Vagina (tissue), 2 donors: ENCODE results near the gene CFAP221. TPM values are rescaled to one million over a fixed set of nuclear protein-coding genes. Genes with fewer than 3 reads are reported as not detected.

Experiments
- DNase-seq, 2 donors: peaks; one replicate each; pipeline ENCODE4 v3.0.0-alpha.2; 2017; ENCODE audit errors: extremely low spot score in 2 of 2
- H3K27ac ChIP-seq: fragments of 200-600 bp; sonication (generic); one replicate; pipeline ENCODE4 v1.5.1; 2019
- H3K27me3 ChIP-seq: fragments of 200-600 bp; sonication (generic); one replicate; pipeline ENCODE4 v1.5.1; 2019
- H3K36me3 ChIP-seq, 2 donors: fragments of 200-600 bp; sonication (generic); one replicate each; pipeline ENCODE4 v1.5.1; 2017 to 2019
- H3K4me1 ChIP-seq: fragments of 200-600 bp; sonication (generic); one replicate; pipeline ENCODE4 v1.5.1; 2019
- H3K4me3 ChIP-seq, 2 donors: fragments of 200-600 bp; sonication (generic); 1 replicate in 1 of 2; 2 replicates in 1 of 2; pipeline ENCODE4 v1.5.1; 2016 to 2019
- H3K9me3 ChIP-seq: fragments of 200-600 bp; sonication (generic); one replicate; pipeline ENCODE4 v1.5.1; 2019
- CTCF ChIP-seq, 3 experiments: fragments of 450-650 bp in 2 of 3; fragments of 200-600 bp in 1 of 3; sonication (generic) in 1 of 3; IDR thresholded peaks; one replicate each; pipeline ENCODE4 v1.5.1; 2017 to 2019; ENCODE audit warnings: antibody characterized with exemption in 3 of 3, mild to moderate bottlenecking in 2 of 3, moderate library complexity in 2 of 3
- POLR2A ChIP-seq, 2 donors: fragments of 450-650 bp; IDR thresholded peaks; one replicate each; pipeline ENCODE4 v1.6.1; 2017; ENCODE audit warnings: antibody characterized with exemption in 2 of 2, mild to moderate bottlenecking in 2 of 2, moderate library complexity in 2 of 2
- POLR2AphosphoS5 ChIP-seq, 2 donors: sonication (generic); formaldehyde crosslinking; IDR thresholded peaks; one replicate each; pipeline ENCODE4 v1.9.0; 2017; ENCODE audit warnings: antibody characterized with exemption in 2 of 2, mild to moderate bottlenecking in 2 of 2, low read depth in 1 of 2; ENCODE audit not compliant: insufficient read depth in 1 of 2
- intact Hi-C: fragments of 100-400 bp; cut with DNase I; formaldehyde crosslinking; loops from one replicate; pipeline ENCODE4 v1.15.1; 2023
- total RNA-seq: library from RNA; depleted of rRNA; stranded (reverse); fragments of >200 nt; gene quantifications from one replicate; pipeline ENCODE4 v1.2.3, GENCODE V29; 2016

CFAP221 gene
- total RNA-seq, 1 donor from 2014 or later, result 3.9 TPM

- Histone ChIP-seq H3K27me3 (no peaks in the 10 kb centered on the region), H3K27ac (no peak overlapping the region), H3K9me3 (no peaks in the 10 kb centered on the region), H3K4me1 (no peaks in the 10 kb centered on the region), H3K36me3 (no peaks in the 10 kb centered on the region), H3K4me3 (no peak overlapping the region)
- DNase-seq, result no peak
- intact Hi-C loops, result no loop called here
- TF ChIP-seq POLR2A (IDR thresholded peaks at IDR 0.05), result no peak
- no peak for TF ChIP-seq CTCF (IDR thresholded peaks at IDR 0.05)
- TF ChIP-seq POLR2AphosphoS5 (IDR thresholded peaks at IDR 0.05; ENCODE audit: insufficient read depth in 1 of 2, low read depth in 1 of 2), result no peak
These were observed 6.6 kb downstream of the CFAP221 start for GRCh38 chr2:119550856-119551255.

GRCh38 chr2:119552902-119553301 is 8.7 kb downstream of the CFAP221 start:
- no peak for DNase-seq
- Histone ChIP-seq H3K27me3 (no peaks in the 10 kb centered on the region), H3K36me3 (no peaks in the 10 kb centered on the region), H3K4me1 (no peaks in the 10 kb centered on the region), H3K9me3 (no peaks in the 10 kb centered on the region), H3K27ac (no peak overlapping the region), H3K4me3 (no peak overlapping the region)
- intact Hi-C loops, result no loop called here
- no peak for TF ChIP-seq CTCF (IDR thresholded peaks at IDR 0.05)

- no peak overlapping the region for H3K4me3 ChIP-seq
- no peak for DNase-seq
- intact Hi-C loops, result no loop called here
- H3K4me1 ChIP-seq, result no peaks in the 10 kb centered on the region
- no peaks in the 10 kb centered on the region for H3K9me3 ChIP-seq
- no peak overlapping the region for H3K27ac ChIP-seq
- no peak for TF ChIP-seq CTCF (IDR thresholded peaks at IDR 0.05)
- no peak for TF ChIP-seq POLR2AphosphoS5 (IDR thresholded peaks at IDR 0.05; ENCODE audit: insufficient read depth in 1 of 2, low read depth in 1 of 2)
- TF ChIP-seq POLR2A (IDR thresholded peaks at IDR 0.05), result no peak
- H3K27me3 ChIP-seq, result no peaks in the 10 kb centered on the region
- H3K36me3 ChIP-seq, result no peaks in the 10 kb centered on the region
These were observed 9.6 kb downstream of the CFAP221 start for GRCh38 chr2:119553687-119554344.

GRCh38 chr2:119565481-119565880 is 21.2 kb downstream of the CFAP221 start:
- H3K36me3 ChIP-seq, result no peaks in the 10 kb centered on the region
- TF ChIP-seq POLR2A (IDR thresholded peaks at IDR 0.05) (no peak), CTCF (IDR thresholded peaks at IDR 0.05) (no peak), POLR2AphosphoS5 (IDR thresholded peaks at IDR 0.05; ENCODE audit: insufficient read depth in 1 of 2, low read depth in 1 of 2) (no peak)
- no peak overlapping the region for H3K27ac ChIP-seq
- intact Hi-C loops, result no loop called here
- no peaks in the 10 kb centered on the region for H3K9me3 ChIP-seq
- no peak for DNase-seq
- H3K27me3 ChIP-seq, result no peaks in the 10 kb centered on the region
- H3K4me1 ChIP-seq, result no peaks in the 10 kb centered on the region
- H3K4me3 ChIP-seq, result no peak overlapping the region

- no peak overlapping the region for H3K27ac ChIP-seq
- DNase-seq, result no peak
- TF ChIP-seq POLR2A (IDR thresholded peaks at IDR 0.05) (no peak), CTCF (IDR thresholded peaks at IDR 0.05) (no peak), POLR2AphosphoS5 (IDR thresholded peaks at IDR 0.05; ENCODE audit: insufficient read depth in 1 of 2, low read depth in 1 of 2) (no peak)
- H3K4me3 ChIP-seq, result no peak overlapping the region
- H3K27me3 ChIP-seq, result no peaks in the 10 kb centered on the region
- H3K36me3 ChIP-seq, result no peaks in the 10 kb centered on the region
- H3K9me3 ChIP-seq, result no peaks in the 10 kb centered on the region
- intact Hi-C loops, result no loop called here
- H3K4me1 ChIP-seq, result no peaks in the 10 kb centered on the region
These were observed 23.0 kb downstream of the CFAP221 start for GRCh38 chr2:119567292-119567691.
